Measurements from ENCODE around the gene KCNH2. TPM values are rescaled to one million over a fixed set of nuclear protein-coding genes. Genes with fewer than 3 reads are reported as not detected.

The KCNH2 gene
- total RNA-seq, 2 experiments from 2014 or later, result 0.48 to 0.54 TPM

DNA sequence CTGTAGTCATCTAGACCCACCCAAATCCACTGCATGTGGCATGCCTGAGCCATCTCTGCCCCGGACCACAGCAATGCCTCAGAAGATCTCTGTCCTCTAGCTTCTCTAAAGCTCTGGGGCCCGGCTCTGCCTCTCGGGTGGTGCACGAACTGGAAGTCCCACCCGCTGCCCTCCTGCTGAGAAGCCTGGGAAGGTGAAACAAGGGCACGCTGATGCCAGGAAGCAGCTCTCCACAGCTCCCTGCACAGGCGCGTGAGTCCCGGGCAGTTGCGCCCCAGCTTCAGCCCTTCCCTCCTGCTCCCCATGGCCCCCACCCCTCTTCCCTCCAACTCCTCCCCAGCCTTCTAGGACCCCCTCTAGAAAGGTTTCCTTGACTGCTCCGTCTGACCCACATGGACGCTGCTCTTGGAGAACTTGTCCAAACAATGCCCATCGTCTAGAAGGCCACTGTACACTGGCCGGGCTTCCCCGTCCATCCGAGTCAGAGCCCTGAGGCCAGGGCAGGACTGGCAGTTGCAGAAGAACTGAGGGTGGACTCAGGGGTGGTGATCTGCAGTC lies 12.8 kb downstream of the KCNH2 start:
- Mint-ChIP-seq H3K27ac (no peak overlapping the region), H3K4me3 (no peak overlapping the region), H3K9me3 (ENCODE audit: low read depth) (no peaks in the 10 kb centered on the region), H3K36me3 (ENCODE audit: low read depth) (no peaks in the 10 kb centered on the region), H3K4me1 (peaks cover 8% of the 10 kb centered on the region), H3K27me3 (peaks cover 3% of the 10 kb centered on the region)
- intact Hi-C loops (cut with DNase I, micrococcal nuclease), result no loop called here
- CTCF ChIA-PET, result interaction anchor here (1.1 kb wide), 1 partner anchor 19 kb away, joined by 3 read pairs; no protein-coding TSS in a partner anchor
- DNase-seq (no peak), ATAC-seq (no peak)
- POLR2A ChIA-PET, result no interaction called here

DNA sequence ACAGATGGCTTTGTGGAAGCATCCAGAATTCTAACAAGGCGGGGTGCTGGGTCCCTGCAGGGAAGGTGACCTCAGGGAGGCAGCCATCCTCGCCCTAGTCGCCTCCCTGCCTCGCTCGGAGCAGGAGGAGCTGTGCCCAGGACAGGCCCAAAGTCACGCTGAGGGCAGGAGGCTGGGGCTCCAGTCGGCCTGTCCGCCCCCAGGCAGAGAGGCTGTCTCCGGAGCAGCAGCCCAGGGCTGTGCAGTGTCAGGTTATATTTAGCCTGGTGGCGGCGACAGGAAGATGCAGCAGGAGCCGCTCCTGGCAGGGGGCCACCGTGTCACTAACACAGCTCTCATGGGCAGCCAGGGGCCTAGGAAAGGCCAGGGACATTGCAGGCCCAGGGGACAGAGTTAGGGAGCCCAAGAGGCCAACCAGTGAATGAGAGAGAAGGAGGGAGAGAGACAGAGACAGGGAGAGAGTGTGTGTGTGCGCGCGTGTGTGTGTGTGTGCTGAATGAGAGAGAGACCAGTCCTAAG lies 13.5 kb downstream of the KCNH2 start:
- ChIA-PET CTCF (interaction anchor here (0.6 to 1.0 kb wide), 2 partner anchors 88 to 139 kb away, joined by 3 to 5 read pairs; no protein-coding TSS in a partner anchor), POLR2A (no interaction called here)
- intact Hi-C loops (cut with DNase I, micrococcal nuclease), result no loop called here
- Mint-ChIP-seq H3K36me3 (ENCODE audit: low read depth) (no peaks in the 10 kb centered on the region), H3K4me1 (peaks cover 11% of the 10 kb centered on the region), H3K4me3 (no peak overlapping the region), H3K27me3 (peaks cover 8% of the 10 kb centered on the region), H3K27ac (no peak overlapping the region), H3K9me3 (ENCODE audit: low read depth) (no peaks in the 10 kb centered on the region)
- DNase-seq, result no peak
- no peak for ATAC-seq

DNA sequence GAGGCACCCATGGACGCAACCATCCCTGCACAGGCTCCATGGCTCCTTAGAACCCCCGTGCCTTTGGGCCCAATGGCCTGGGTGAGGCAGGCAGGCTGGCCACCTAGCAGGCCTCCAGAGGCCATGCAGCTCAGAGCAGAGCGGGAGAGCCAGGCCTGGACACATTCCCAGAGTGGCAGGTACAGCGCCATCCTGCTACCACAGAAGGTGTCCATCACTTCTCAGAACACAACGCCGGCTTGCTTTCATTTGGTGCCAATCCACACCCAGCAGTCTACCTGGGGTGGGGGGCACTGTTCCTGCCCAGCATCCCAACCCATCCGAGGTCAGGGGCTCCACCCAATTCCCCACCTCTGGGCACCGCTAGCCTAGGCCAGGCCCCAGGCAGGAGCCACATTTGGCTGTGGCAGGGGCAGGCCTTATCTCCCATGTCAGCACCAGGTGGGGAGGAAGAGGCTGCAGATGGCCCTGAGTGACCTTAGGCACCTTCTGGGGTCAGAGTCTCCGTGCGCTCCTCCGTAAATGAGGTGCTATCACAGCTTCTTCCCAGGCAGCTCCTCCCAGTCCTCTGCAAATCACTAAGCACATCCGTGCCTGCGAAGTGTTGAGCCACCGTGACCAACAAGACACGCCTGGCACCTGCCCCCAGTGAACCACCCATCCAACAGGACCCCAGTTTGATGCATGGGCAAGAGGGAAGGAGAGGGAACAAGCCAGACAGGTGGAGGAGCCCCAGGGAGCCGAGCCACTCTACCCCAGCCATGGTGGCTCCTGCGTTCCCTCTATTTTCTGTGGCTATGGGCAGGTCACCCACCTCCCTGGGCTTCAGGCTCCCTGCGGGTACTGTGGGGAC lies 14.2 kb downstream of the KCNH2 start:
- ATAC-seq (no peak), DNase-seq (no peak)
- ChIA-PET CTCF (interaction anchor here (0.7 to 2.5 kb wide), 10 partner anchors 21 to 153 kb away, joined by 3 to 35 read pairs (median 8); partner anchors contain the start of gene NOS3), POLR2A (interaction anchor here (0.7 kb wide), 2 partner anchors 122 to 207 kb away, joined by 3 to 4 read pairs; no protein-coding TSS in a partner anchor)
- intact Hi-C loops (cut with DNase I, micrococcal nuclease), result loop anchor here (1.0 to 2.0 kb wide), 5 partner anchors 24 to 147 kb away; no protein-coding TSS in a partner anchor
- H3K9me3 Mint-ChIP-seq (ENCODE audit: low read depth), result no peaks in the 10 kb centered on the region
- H3K4me1 Mint-ChIP-seq, result peaks cover 14% of the 10 kb centered on the region
- H3K4me3 Mint-ChIP-seq, result no peak overlapping the region
- no peaks in the 10 kb centered on the region for H3K36me3 Mint-ChIP-seq (ENCODE audit: low read depth)
- no peak overlapping the region for H3K27ac Mint-ChIP-seq
- peaks cover 15% of the 10 kb centered on the region for H3K27me3 Mint-ChIP-seq

DNA sequence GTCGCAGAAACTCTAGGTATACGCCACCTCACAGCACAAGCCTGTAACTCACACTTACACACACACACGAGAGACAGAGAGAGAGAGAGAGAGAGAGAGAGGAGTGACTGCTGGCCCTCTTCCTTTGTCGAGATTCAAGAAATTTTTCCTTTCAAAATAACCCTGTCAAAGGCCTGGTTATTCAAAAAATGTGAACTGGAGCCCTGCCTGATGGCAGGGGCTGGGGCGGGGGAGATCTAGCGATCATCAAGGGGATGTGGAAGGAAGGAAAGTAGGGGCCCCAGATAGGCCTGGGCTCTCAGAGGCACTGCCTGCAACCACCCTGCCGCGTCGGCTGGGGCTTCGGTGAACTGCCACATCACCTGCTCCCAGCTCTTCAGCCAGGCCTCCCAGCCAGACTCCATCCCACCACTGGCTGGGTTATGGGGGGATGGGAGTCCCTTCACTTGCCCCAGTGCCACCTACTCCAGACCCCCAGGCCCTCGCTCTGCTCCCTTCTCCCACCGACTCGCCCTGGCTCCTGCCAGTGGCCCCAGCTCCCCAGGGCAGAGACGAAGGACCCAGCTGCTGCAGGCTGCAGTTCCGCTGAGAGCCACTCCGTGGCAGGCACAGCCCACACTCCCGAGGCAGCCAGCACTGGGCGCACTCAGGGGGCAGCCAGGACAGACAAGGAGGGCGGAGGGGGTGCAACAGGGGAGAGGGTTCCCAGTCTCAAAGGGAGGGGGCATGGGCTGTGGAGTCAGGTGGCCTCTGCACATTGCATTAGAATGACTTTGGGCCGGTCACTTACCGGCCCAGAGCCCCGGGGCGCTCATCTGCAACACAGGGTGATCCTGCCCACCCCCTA lies 15.3 kb downstream of the KCNH2 start:
- ChIA-PET POLR2A (interaction anchor here (0.6 kb wide), 1 partner anchor 282 kb away, joined by 3 read pairs; no protein-coding TSS in a partner anchor), CTCF (interaction anchor here (0.5 to 2.5 kb wide), 31 partner anchors 10 to 1284 kb away, joined by 3 to 35 read pairs (median 4); partner anchors contain the start of genes ABCB8 and NOS3)
- Mint-ChIP-seq H3K4me1 (peaks cover 18% of the 10 kb centered on the region), H3K36me3 (ENCODE audit: low read depth) (peaks cover 1% of the 10 kb centered on the region), H3K9me3 (ENCODE audit: low read depth) (no peaks in the 10 kb centered on the region), H3K27ac (no peak overlapping the region), H3K27me3 (peaks cover 21% of the 10 kb centered on the region), H3K4me3 (no peak overlapping the region)
- peak; percentile 93 for ATAC-seq
- intact Hi-C loops (cut with DNase I, micrococcal nuclease), result loop anchor here (1.0 to 2.0 kb wide), 5 partner anchors 26 to 149 kb away; no protein-coding TSS in a partner anchor
- DNase-seq, result peak; percentile 78

DNA sequence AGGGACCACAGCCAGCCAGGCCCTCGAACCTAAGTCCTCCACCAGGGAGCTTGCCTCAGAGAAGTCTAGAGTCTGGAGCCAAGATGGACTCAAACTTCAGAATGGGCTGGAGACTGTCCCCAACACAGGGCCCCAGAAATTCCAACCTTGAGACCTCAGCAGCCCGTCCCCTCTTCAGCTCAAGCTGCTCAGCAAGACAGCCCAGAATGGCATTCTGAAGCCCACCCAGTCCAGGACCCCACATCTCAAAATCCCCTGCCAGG lies 15.9 kb downstream of the KCNH2 start:
- Mint-ChIP-seq H3K4me1 (peaks cover 20% of the 10 kb centered on the region), H3K9me3 (ENCODE audit: low read depth) (no peaks in the 10 kb centered on the region), H3K27ac (no peak overlapping the region), H3K4me3 (no peak overlapping the region), H3K27me3 (peaks cover 25% of the 10 kb centered on the region), H3K36me3 (ENCODE audit: low read depth) (peaks cover 4% of the 10 kb centered on the region)
- intact Hi-C loops (cut with DNase I, micrococcal nuclease), result loop anchor here (2.0 kb wide), 2 partner anchors 57 to 149 kb away; no protein-coding TSS in a partner anchor
- DNase-seq (no peak), ATAC-seq (no peak)
- POLR2A ChIA-PET, result interaction anchor here (0.6 kb wide), 1 partner anchor 282 kb away, joined by 3 read pairs; no protein-coding TSS in a partner anchor
- CTCF ChIA-PET, result interaction anchor here (0.7 to 2.5 kb wide), 18 partner anchors 18 to 162 kb away, joined by 3 to 35 read pairs (median 6); partner anchors contain the start of gene NOS3

DNA sequence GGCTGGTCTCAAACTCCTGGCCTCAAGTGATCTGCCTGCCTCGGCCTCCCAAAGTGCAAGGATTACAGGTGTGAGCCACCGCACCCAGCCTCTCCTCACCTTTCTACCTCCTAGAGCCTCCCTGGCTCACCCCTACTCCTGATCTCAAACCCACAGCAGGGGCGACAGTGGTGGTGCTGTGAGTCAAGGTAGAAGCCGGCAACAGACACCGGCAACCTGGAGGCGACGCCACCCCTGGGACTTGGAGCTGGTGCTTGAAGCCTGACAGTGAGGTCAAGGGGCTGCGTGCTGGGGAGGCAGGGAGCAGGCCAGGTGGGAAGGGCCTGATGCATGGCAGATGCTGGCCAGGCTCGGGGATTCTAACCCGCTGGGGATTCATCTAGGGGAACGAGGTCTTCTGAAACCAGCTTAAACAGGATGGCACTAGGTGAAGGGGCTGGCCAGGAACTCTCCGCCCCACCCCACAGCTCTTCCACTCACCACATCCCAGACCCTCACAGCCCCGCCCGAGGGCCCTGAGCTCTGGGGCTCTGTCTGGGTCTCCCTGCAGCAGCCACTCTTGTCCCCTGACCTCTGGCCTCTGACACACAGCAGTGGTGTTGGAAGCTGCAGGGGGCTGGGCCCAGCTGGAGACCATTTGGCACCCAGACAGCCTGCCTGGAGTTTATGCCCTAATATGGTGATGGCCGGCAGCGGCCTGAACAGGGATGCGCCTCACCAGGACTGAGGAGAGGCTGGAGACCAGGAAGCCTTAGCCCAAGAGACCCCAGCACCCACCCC lies 16.4 kb downstream of the KCNH2 start:
- H3K9me3 Mint-ChIP-seq (ENCODE audit: low read depth), result no peaks in the 10 kb centered on the region
- ChIA-PET POLR2A (no interaction called here), CTCF (interaction anchor here (1.0 to 2.5 kb wide), 10 partner anchors 24 to 151 kb away, joined by 3 to 17 read pairs (median 10); partner anchors contain the start of gene NOS3)
- H3K4me3 Mint-ChIP-seq, result no peak overlapping the region
- H3K27me3 Mint-ChIP-seq, result peaks cover 29% of the 10 kb centered on the region
- ATAC-seq, result no peak
- peaks cover 6% of the 10 kb centered on the region for H3K36me3 Mint-ChIP-seq (ENCODE audit: low read depth)
- DNase-seq, result no peak
- intact Hi-C loops (cut with DNase I, micrococcal nuclease), result loop anchor here (2.0 kb wide), 2 partner anchors 57 to 149 kb away; no protein-coding TSS in a partner anchor
- peaks cover 21% of the 10 kb centered on the region for H3K4me1 Mint-ChIP-seq
- no peak overlapping the region for H3K27ac Mint-ChIP-seq

DNA sequence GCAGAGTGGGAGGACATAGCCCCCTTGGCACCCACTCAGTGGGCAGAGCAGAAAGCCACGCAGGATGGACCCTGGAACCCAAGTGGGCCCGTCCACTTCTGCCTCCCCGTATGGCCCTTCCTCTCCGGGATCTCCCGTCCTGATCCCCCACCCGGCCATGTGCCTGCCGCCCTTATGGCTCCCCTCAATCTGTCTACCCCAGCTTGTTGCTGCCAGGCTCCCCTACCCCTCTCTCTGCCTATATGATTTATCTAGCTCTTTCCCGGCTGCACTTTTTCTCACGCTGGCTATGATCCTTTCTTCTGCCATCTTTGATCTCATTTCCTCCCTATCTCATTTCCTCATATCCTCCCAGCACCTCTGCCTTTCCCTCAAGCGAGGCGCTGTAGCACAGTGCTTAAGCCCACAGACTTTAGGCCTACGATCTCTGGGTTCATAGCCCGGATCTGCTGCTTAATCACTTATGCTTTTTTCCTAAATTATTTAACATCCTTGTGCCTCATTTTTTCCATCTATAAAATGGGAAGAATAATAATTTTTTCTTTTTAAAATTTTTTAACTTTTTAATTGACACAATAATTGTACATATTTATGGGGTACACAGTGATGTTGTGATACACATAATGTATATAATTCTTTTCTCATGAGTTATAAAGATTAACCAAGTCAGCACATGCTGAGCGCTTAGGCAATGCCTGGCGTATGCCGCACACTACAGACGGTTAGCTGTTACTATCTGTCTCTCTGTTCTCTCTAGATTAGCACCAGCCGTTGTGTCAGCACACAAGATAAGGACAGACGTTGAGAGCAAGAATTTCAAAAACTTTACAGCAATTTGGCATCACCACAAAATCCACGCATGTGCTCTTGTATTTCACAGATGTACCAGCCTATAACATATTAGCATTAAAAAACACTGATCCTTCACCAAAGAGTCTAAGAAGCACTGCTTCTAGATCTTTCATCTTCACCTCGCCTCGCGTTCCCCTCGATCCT lies 18.1 kb downstream of the KCNH2 start:
- H3K4me1 Mint-ChIP-seq, result peaks cover 21% of the 10 kb centered on the region
- H3K27me3 Mint-ChIP-seq, result peaks cover 35% of the 10 kb centered on the region
- intact Hi-C loops (cut with DNase I, micrococcal nuclease), result no loop called here
- POLR2A ChIA-PET, result no interaction called here
- H3K4me3 Mint-ChIP-seq, result peak overlapping the region; percentile 26
- H3K9me3 Mint-ChIP-seq (ENCODE audit: low read depth), result no peaks in the 10 kb centered on the region
- CTCF ChIA-PET, result interaction anchor here (0.6 to 1.5 kb wide), 7 partner anchors 9 to 128 kb away, joined by 3 to 12 read pairs (median 4); no protein-coding TSS in a partner anchor
- no peak overlapping the region for H3K27ac Mint-ChIP-seq
- ATAC-seq, result peak; percentile 60
- peak; percentile 55 for DNase-seq
- peaks cover 7% of the 10 kb centered on the region for H3K36me3 Mint-ChIP-seq (ENCODE audit: low read depth)

DNA sequence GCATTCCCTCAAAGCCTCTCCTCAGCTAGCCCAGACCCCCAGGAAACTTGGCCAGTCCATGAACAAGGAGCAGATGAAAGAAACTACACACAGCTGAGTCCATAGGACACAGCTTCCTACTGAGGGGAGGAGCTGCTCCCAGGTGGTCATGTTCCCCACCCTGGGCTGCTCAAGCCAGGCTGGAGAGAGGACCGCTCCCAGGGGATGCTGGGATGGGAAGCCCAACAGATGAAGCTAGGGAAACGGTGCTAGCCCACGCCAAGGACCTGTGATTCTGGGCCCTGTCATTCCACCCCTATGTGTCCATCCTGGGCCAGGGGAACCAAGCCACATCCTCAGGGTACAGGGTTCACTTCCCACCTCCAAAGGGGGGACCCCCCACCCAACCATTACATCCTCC lies 19.0 kb downstream of the KCNH2 start:
- no peaks in the 10 kb centered on the region for H3K9me3 Mint-ChIP-seq (ENCODE audit: low read depth)
- no peak overlapping the region for H3K4me3 Mint-ChIP-seq
- peaks cover 21% of the 10 kb centered on the region for H3K4me1 Mint-ChIP-seq

DNA sequence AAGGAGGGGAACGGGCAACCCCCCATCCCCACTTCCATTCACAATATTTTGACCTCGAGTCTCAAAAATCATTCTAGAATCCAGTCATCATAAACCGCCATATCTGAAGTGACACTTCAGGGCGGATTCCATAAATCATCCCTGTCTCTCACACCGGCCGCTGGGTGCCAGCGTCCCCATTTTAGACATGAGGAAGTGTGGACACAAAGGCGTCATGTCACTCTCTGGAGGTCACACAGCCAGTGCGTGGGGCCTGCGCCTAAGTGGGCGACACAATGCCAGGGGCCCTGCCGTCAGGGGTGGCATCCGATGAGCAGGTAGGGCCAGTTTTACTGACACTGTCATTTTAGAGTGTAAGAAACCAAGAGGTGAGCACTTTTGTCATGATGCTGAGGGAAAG lies 19.5 kb downstream of the KCNH2 start:
- peaks cover 35% of the 10 kb centered on the region for H3K27me3 Mint-ChIP-seq
- POLR2A ChIA-PET, result no interaction called here
- intact Hi-C loops (cut with DNase I, micrococcal nuclease), result no loop called here

More for the DNA sequence above, 19.0 kb downstream of the KCNH2 start:
- ATAC-seq (no peak), DNase-seq (no peak)
- H3K27ac Mint-ChIP-seq, result no peak overlapping the region
- POLR2A ChIA-PET, result no interaction called here
- intact Hi-C loops (cut with DNase I, micrococcal nuclease), result no loop called here
- peaks cover 35% of the 10 kb centered on the region for H3K27me3 Mint-ChIP-seq
- CTCF ChIA-PET, result interaction anchor here (0.6 to 1.5 kb wide), 9 partner anchors 10 to 141 kb away, joined by 3 to 12 read pairs (median 4); no protein-coding TSS in a partner anchor
- H3K36me3 Mint-ChIP-seq (ENCODE audit: low read depth), result peaks cover 7% of the 10 kb centered on the region

More for the DNA sequence above, 19.5 kb downstream of the KCNH2 start:
- Mint-ChIP-seq H3K4me1 (peaks cover 21% of the 10 kb centered on the region), H3K27ac (no peak overlapping the region), H3K9me3 (ENCODE audit: low read depth) (no peaks in the 10 kb centered on the region), H3K4me3 (no peak overlapping the region), H3K36me3 (ENCODE audit: low read depth) (peaks cover 7% of the 10 kb centered on the region)
- no peak for DNase-seq
- CTCF ChIA-PET, result interaction anchor here (0.7 to 1.5 kb wide), 3 partner anchors 26 to 652 kb away, joined by 4 to 12 read pairs (median 4); no protein-coding TSS in a partner anchor
- ATAC-seq, result no peak
